Esophagus muscularis mucosa (tissue), 4 donors: Measurements from ENCODE around the gene ANKRD11.

ENCODE experiments used
- EP300 ChIP-seq: sonication (generic); formaldehyde crosslinking; IDR thresholded peaks from one replicate; pipeline ENCODE4 v1.6.1; 2017; ENCODE audit warnings: antibody characterized with exemption
- POLR2A ChIP-seq: fragments of 450-650 bp; IDR thresholded peaks from one replicate; pipeline ENCODE4 v1.6.1; 2017; ENCODE audit warnings: antibody characterized with exemption, moderate library complexity, mild to moderate bottlenecking, low read depth
- POLR2AphosphoS5 ChIP-seq, 2 donors: sonication (generic); formaldehyde crosslinking; IDR thresholded peaks; one replicate each; pipeline ENCODE4 v1.6.1; 2017; ENCODE audit warnings: antibody characterized with exemption in 2 of 2
- TF ChIP-seq, protein P1 (sequence below), 3 experiments: fragments of 200-600 bp in 2 of 3; fragments of 450-650 bp in 1 of 3; sonication (generic) in 2 of 3; IDR thresholded peaks; one replicate each; pipeline ENCODE4 v1.5.1; 2017 to 2019; ENCODE audit warnings: antibody characterized with exemption in 3 of 3, mild to moderate bottlenecking in 2 of 3, moderate library complexity in 1 of 3

DNA sequence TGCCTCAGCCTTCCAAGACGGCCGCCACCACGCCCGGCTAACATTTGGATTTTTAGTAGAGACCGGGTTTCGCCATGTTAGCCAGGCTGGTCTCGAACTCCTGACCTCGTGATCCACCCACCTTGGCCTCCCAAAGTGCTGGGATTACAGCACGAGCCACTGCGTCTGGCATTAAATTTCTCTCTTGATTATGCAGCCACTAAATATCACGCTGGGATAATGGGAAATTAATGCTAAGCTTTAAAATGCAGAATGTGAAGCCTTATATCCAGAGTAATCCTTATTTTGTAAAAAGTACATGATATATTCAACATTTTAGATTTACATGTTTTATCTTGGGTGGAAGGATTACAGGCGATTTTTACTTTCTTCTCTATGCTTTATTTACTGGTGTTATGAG lies 89.2 kb downstream of the ANKRD11 start:
- TF ChIP-seq, protein P1, sequence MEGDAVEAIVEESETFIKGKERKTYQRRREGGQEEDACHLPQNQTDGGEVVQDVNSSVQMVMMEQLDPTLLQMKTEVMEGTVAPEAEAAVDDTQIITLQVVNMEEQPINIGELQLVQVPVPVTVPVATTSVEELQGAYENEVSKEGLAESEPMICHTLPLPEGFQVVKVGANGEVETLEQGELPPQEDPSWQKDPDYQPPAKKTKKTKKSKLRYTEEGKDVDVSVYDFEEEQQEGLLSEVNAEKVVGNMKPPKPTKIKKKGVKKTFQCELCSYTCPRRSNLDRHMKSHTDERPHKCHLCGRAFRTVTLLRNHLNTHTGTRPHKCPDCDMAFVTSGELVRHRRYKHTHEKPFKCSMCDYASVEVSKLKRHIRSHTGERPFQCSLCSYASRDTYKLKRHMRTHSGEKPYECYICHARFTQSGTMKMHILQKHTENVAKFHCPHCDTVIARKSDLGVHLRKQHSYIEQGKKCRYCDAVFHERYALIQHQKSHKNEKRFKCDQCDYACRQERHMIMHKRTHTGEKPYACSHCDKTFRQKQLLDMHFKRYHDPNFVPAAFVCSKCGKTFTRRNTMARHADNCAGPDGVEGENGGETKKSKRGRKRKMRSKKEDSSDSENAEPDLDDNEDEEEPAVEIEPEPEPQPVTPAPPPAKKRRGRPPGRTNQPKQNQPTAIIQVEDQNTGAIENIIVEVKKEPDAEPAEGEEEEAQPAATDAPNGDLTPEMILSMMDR (IDR thresholded peaks at IDR 0.05): no peak
- TF ChIP-seq POLR2AphosphoS5 (IDR thresholded peaks at IDR 0.05): no peak
- TF ChIP-seq POLR2A: no peak
- TF ChIP-seq EP300: no peak
